Hematopoietic multipotent progenitor cell treated with erythropoietin and hydrocortisone succinate and interleukin-3 and kit ligand, for 6 days (in vitro differentiated cells): Measurements from ENCODE around the gene NPTN.

Source experiments
- DNase-seq: peaks from one replicate; pipeline ENCODE4 v3.0.0-alpha.2; 2015

NPTN gene

GRCh38 chr15:73517566-73517965 is 115.6 kb downstream of the NPTN start:
- DNase-seq = no peak

- no peak for DNase-seq
Measured at GRCh38 chr15:73515527-73515926, 117.7 kb downstream of the NPTN start.
